Lung (tissue), 12 donors: Measurements from ENCODE around the gene TBC1D23. TPM values are rescaled to one million over a fixed set of nuclear protein-coding genes. Genes with fewer than 3 reads are reported as not detected.

Experiments
- ATAC-seq: fragments of 200-7000 bp; cut with Tn5 transposase; one replicate; pipeline ENCODE4 v1.9.1; 2020; ENCODE audit warnings: moderate number of reproducible peaks; ENCODE audit not compliant: insufficient read depth, low FRiP score
- DNase-seq, 3 donors: peaks; one replicate each; pipeline ENCODE4 v3.0.0-alpha.2; 2013 to 2017
- H3K27ac ChIP-seq, 2 donors: one replicate each; pipeline ENCODE4 v1.5.1; 2013; ENCODE audit warnings: mild to moderate bottlenecking in 2 of 2, moderate library complexity in 2 of 2, control low read depth in 1 of 2, inconsistent platforms in 1 of 2, low read depth in 1 of 2, low read length in 1 of 2
- H3K27me3 ChIP-seq, 3 donors: one replicate each; pipeline ENCODE4 v1.5.1; 2013; ENCODE audit warnings: low read length in 2 of 3; ENCODE audit not compliant: control insufficient read depth in 3 of 3, insufficient read depth in 3 of 3
- H3K36me3 ChIP-seq, 4 donors: one replicate each; pipeline ENCODE4 v1.5.1; 2013; ENCODE audit warnings: low read length in 4 of 4, mild to moderate bottlenecking in 1 of 4, moderate library complexity in 1 of 4; ENCODE audit not compliant: control insufficient read depth in 4 of 4, insufficient read depth in 4 of 4
- H3K4me1 ChIP-seq, 5 donors: one replicate each; pipeline ENCODE4 v1.5.1; 2013; ENCODE audit warnings: low read length in 5 of 5, mild to moderate bottlenecking in 2 of 5, moderate library complexity in 1 of 5; ENCODE audit not compliant: control insufficient read depth in 5 of 5, insufficient read depth in 5 of 5
- H3K4me3 ChIP-seq: one replicate; pipeline ENCODE4 v1.5.1; 2013; ENCODE audit warnings: mild to moderate bottlenecking, control low read depth, moderate library complexity
- H3K9ac ChIP-seq, 2 donors: one replicate each; pipeline ENCODE4 v1.5.1; 2013; ENCODE audit warnings: low read length in 2 of 2, control low read depth in 1 of 2; ENCODE audit not compliant: insufficient read depth in 1 of 2
- H3K9me3 ChIP-seq, 4 donors: one replicate each; pipeline ENCODE4 v1.5.1; 2013; ENCODE audit warnings: low read length in 3 of 4, mild to moderate bottlenecking in 1 of 4, moderate library complexity in 1 of 4; ENCODE audit not compliant: control insufficient read depth in 4 of 4, insufficient read depth in 3 of 4
- WGBS, 2 donors: extraction: QIAGEN DNeasy Blood & Tissue Kit; methylation state at CpG; one replicate each; pipeline ENCODE4 v1.1.7; 2013; 5-methylcytosine and 5-hydroxymethylcytosine counted together
- polyA plus RNA-seq, 2 donors: library from polyadenylated mRNA; stranded (reverse); fragments of 200-250 nt; gene quantifications; one replicate each; pipeline ENCODE4 v1.2.1, GENCODE V29; 2013
- total RNA-seq, 2 donors: library from RNA; depleted of rRNA in 1 of 2; stranded (reverse); fragments of >200 nt in 1 of 2; gene quantifications; one replicate each; pipeline ENCODE4 v1.2.1, GENCODE V29; 2014 to 2021
- TF ChIP-seq, protein P1 (sequence below): IDR thresholded peaks from 2 replicates; pipeline ENCODE4 v1.5.1; 2012; ENCODE audit warnings: mild to moderate bottlenecking; ENCODE audit errors: control extremely low read depth, extremely low read depth
- donor health status: control.
- donor health status: control.
- donor health status: Bipolar disorder and iron deficiency.
- donor health status: healthy.
- donor health status: DM: yes; HTN: yes; CAD: no.

Gene TBC1D23
- total and polyA plus RNA-seq, 4 donors, result 15.7 to 60.6 (median 26.9) TPM

DNA sequence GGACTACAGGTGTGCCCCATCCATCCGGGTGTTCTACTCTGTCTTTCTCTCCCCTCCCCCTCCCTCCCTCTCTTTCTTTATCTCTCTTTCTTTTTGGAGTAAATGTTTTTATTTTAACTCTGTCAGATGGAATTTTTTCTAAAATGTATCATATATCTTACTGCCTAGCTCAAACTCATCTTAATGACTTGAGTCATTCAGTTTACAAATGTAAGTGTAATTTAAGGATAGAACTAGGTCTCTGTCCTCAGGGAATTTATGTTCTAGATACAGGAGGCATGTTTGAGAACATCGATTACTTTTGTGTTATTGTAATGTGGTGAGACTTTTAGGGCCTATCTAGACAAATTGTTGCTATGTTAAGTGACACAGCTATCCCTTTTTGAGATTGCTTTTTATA is 3.5 kb downstream of the TBC1D23 start:
- 64 to 93% methylated on average over 2 of the region's 2 CpGs for WGBS, 2 donors

DNA sequence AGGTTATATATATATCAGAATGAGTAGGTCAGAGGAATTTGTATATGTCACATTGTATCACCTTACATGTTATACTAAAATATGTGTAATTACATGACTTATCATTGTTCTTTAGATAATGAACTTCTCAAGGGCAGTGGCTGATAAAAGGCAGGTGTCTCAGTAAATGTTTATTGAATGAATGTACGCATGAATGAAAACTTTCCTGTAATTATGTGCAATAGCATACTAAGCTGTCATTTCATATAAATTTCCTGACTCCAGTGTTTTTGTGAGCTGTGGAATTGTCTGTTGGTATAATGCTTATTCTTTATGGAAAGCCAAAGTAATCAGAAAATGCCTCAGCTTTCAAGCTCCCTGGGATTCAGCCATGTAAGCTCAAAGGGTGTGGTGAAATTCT is 4.2 kb downstream of the TBC1D23 start:
- Histone ChIP-seq H3K36me3 (peaks cover 0 to 4% (median 0%) of the 10 kb centered on the region in 4 donors), H3K4me1 (peaks cover 2 to 17% (median 12%) of the 10 kb centered on the region in 5 donors), H3K9me3 (no peaks in the 10 kb centered on the region), H3K4me3 (no peak overlapping the region), H3K27me3 (no peaks in the 10 kb centered on the region), H3K27ac (no peak overlapping the region), H3K9ac (no peak overlapping the region)
- DNase-seq, result no peak
- TF ChIP-seq, protein P1, sequence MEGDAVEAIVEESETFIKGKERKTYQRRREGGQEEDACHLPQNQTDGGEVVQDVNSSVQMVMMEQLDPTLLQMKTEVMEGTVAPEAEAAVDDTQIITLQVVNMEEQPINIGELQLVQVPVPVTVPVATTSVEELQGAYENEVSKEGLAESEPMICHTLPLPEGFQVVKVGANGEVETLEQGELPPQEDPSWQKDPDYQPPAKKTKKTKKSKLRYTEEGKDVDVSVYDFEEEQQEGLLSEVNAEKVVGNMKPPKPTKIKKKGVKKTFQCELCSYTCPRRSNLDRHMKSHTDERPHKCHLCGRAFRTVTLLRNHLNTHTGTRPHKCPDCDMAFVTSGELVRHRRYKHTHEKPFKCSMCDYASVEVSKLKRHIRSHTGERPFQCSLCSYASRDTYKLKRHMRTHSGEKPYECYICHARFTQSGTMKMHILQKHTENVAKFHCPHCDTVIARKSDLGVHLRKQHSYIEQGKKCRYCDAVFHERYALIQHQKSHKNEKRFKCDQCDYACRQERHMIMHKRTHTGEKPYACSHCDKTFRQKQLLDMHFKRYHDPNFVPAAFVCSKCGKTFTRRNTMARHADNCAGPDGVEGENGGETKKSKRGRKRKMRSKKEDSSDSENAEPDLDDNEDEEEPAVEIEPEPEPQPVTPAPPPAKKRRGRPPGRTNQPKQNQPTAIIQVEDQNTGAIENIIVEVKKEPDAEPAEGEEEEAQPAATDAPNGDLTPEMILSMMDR, result no peak
- no peak for ATAC-seq
- 82 to 83% methylated on average over 1 of the region's 1 CpG for WGBS, 2 donors

More for the DNA sequence above, 3.5 kb downstream of the TBC1D23 start:
- Histone ChIP-seq H3K27me3 (no peaks in the 10 kb centered on the region), H3K27ac (no peak overlapping the region), H3K36me3 (peaks cover 0 to 4% (median 0%) of the 10 kb centered on the region in 4 donors), H3K4me1 (peaks cover 2 to 20% (median 13%) of the 10 kb centered on the region in 5 donors), H3K9me3 (no peaks in the 10 kb centered on the region), H3K4me3 (no peak overlapping the region), H3K9ac (no peak overlapping the region)
- TF ChIP-seq, protein P1, result no peak
- no peak for DNase-seq
- no peak for ATAC-seq

DNA sequence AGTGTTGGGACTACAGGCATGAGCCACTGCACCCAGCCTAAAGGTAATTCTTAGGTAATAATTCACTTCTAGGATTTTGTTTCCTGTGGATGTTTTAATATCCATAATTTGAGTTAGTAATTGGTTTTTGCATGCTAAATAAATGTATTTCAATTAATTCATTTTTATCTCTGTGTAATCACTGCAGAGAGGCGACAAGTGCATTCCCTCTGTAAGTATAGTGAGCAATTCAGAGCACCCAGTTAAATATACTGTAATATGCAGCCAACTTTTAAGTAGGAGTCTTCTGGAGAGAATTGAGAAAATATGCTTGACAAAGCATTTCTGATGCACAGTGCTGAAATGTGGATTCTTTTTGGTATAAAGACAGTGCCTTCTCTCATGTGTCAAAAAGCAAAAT is 5.7 kb downstream of the TBC1D23 start:
- H3K27ac ChIP-seq, result no peak overlapping the region
- no peak overlapping the region for H3K4me3 ChIP-seq
- TF ChIP-seq, protein P1, result no peak
- no peaks in the 10 kb centered on the region for H3K9me3 ChIP-seq
- DNase-seq, result no peak
- H3K36me3 ChIP-seq, result no peaks in the 10 kb centered on the region
- H3K27me3 ChIP-seq, result no peaks in the 10 kb centered on the region
- peaks cover 2 to 22% (median 9%) of the 10 kb centered on the region in 5 donors for H3K4me1 ChIP-seq
- no peak overlapping the region for H3K9ac ChIP-seq
- no peak for ATAC-seq
- 92 to 95% methylated on average over 1 of the region's 1 CpG for WGBS, 2 donors

DNA sequence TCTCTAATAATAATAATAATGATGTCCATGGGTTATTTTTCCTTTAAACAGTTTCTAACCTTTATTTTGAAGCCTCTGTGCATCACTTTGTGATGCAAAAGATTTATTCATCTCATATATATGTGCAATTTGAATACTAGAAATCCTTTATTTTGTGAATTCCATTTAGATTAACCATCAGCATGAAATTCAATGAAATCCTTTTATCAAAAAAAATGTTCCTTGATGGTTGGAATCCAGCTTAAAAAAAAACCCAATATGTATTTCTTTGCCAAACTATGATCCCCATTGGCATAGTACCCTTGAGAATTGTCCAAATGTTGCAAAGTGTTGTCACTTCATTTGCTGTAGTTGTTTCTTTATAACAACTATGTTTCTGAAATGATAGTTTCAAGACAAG is 7.4 kb downstream of the TBC1D23 start:
- no peaks in the 10 kb centered on the region for H3K9me3 ChIP-seq
- H3K4me3 ChIP-seq, result no peak overlapping the region
- peaks cover 0 to 20% (median 1%) of the 10 kb centered on the region in 5 donors for H3K4me1 ChIP-seq

More for the DNA sequence above, 7.4 kb downstream of the TBC1D23 start:
- no peak for DNase-seq
- H3K27me3 ChIP-seq, result no peaks in the 10 kb centered on the region
- no peak overlapping the region for H3K27ac ChIP-seq
- no peak overlapping the region for H3K9ac ChIP-seq
- no peak for ATAC-seq
- H3K36me3 ChIP-seq, result no peaks in the 10 kb centered on the region
- TF ChIP-seq, protein P1, result no peak
